GM18868 (cell line): ENCODE results near the gene PDXK.
A peak's percentile ranks its signal among the peaks of the same experiment; 100 is the strongest.
"Not testable (repeated sequence)": the region's sequence is repeated elsewhere in the genome, so short reads cannot be mapped to it uniquely, and the experiment has no call there.

ENCODE experiments used
- ATAC-seq: cut with Tn5 transposase; IDR thresholded peaks from one replicate; pipeline ENCODE4 v1.9.1; 2021; ENCODE audit warnings: mild to moderate bottlenecking, moderate library complexity; ENCODE audit not compliant: unreplicated experiment

The PDXK gene

GRCh38 chr21:43718872-43719747, at the start of gene PDXK:
TSS of gene PDXK (plus strand) at chr21:43719129. CDS start at chr21:43719295, 166 bp downstream.
- ATAC-seq: peak; percentile 66

DNA sequence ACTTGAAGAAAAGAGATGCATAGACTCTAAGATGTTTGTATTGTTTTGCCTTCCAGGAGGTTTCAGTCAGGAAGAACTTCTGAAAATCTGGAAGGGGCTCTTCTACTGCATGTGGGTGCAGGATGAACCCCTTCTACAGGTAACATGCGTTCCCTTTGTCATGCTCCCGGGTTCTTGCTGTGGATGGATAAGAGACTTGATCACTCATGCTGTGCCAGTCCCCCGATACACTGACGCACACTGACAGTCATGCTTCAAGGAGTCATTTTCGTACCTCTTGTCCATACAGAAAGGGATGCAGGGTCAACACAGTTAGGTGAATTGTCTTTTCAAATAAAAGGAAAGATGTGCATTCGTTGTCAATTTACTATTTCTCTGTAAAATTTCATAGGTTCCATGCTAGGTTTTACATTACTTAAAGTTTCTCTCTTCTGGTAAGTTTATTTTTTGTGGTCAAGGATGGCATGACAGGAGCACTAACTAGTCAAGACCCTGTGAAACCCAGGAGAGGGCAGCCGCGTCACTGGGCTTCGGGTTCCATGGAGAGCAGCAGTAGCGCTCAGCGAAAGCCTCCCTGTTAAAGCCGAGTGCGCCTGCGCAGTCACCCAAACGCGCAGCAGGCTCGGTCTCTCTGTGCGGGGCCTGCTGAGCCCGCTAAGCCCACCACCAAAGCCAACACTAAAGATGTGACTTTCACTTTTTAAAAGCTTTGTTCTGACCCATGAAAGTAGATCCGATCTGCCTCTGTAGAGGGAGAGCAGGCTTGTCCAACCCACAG, 48.9 kb upstream of the PDXK start:
- ATAC-seq: no peak

DNA sequence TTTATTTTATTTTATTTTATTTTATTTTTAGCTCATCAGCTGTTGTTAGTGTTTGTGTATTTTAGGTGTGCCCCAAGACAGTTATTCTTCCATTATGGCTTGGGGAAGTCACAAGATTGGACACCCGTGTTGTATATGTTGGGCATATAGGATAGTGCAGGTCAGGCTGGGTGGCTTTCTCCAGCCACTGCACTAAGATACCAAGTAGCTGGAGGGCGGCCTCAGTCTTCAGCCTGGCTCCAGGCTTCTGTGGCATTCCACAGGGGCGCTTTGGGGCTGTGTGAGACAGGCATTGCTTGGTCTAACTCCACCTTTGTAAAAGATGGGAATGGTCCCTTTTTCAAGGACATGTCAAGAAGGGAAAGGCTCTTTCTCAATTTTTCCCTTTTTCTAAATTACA, 43.1 kb upstream of the PDXK start:
- no peak for ATAC-seq

DNA sequence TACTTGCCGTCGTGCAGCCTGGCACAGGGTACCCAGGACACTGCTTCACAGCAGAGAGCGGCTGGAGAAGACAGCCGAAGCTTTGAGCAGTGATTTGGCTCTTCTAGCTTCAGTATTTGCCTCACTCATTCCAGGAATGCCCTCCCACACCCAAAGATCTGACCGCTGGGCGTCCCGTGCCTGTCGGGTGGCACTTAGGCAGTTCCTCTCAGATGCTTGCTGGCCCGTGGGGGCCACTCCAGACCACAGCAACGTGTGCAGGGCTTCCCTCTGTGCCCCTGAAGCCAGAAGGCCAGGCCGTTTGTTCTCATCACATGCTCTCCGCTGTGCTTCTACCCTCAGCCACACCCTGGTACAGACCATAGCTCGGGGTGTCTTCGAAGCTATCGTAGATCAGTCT, 42.5 kb upstream of the PDXK start:
- no peak for ATAC-seq

DNA sequence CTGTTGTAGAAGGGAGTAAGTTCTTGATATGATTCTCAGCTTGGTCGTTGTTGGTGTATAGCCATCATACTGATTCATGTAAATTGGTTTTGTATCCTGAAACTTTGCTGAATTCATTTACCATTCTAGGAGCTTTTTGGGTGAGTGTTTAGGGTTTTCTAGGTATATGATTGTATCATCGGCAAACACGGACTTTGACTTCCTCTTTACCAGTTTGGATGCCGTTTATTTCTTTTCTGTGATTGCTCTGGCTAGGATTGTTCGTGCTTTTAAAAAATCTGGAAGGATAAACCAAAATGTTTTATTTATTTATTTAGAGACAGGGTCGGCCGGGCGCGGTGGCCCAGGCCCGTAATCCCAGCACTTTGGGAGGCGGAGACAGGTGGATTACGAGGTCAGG, 39.0 kb upstream of the PDXK start:
- ATAC-seq: no peak

- ATAC-seq: not testable (repeated sequence)
Measured at GRCh38 chr21:43680421-43680820, 38.5 kb upstream of the PDXK start.

- no peak for ATAC-seq
Measured at GRCh38 chr21:43681650-43682049, 37.3 kb upstream of the PDXK start.

DNA sequence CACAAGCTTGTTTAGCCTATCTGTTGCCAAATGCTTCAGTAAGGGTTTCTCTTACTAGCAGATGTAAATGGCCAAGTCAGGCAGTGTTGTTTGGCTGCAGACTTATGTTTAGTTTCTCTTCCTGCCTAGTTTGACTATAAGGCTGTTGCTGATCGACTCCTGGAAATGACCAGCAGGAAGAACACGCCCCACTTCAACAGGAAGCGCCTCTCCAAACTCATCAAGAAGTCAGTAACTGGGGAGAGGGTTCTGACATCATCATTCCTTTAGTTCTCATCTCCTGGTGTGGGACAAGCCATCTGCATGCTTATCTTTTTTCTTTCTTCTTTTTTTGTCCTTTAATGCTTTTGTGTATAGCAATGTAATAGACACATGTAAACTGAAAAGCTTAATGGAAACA, 34.5 kb upstream of the PDXK start:
- ATAC-seq: no peak

- ATAC-seq: no peak
Measured at GRCh38 chr21:43686811-43687565, 31.9 kb upstream of the PDXK start.

- no peak for ATAC-seq
Measured at GRCh38 chr21:43687566-43688399, 31.1 kb upstream of the PDXK start.

DNA sequence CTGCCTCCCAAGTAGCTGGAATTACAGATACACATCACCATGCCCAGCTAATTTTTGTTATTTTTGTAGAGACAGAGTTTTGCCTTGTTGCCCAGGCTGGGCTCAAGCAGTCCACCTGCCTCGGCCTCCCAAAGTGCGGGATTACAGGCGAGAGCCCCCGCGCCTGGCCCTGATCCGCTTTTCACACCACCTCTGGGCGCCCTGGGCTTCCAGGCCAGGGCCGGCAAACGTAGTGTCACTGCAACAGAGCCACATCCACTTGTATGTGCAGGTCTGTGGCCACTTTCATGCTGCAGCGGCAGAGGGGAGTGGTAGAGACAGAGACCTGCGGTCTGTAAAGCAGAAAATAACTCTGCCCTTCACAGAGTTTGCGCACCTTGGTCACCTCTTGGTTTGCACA, 30.0 kb upstream of the PDXK start:
- no peak for ATAC-seq

DNA sequence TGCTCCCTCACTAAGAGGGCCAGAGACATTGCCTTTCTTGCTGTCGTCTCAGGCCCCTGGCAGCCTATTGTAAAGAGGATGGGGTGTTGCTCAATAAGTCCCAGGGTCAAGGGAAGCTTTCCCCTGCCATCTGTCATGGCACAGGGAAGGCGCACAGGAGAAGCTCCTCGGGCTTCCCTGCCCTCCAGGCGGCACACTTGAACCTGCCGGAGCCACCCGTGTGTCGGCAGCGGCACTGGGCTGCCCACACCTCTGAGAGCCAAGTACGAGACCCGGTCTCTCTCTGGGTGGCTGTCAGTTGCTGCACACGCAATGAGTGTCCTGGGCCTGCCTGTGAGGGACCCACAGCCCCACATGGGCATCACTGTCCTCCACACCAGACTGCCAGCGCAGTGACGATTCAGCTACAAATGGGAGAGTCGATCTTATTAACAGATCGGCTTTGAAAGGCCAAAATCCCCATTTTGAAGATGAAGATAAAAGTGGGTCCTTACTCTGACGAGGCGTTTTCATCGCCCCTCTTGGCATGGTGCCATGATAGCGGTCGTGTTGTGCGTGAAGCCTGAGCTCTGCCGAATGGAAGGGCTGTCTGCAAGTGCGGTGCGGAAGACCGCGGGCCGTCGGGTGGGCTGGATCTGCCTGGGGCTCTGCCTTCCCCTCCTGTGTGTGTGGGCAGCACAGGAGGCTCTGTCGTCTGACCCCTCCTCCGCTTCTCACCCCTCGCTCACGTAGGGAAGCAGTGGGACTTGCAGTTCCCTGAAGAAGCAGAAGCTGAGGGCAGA, 29.2 kb upstream of the PDXK start:
- no peak for ATAC-seq

GRCh38 chr21:43690346-43690745, 28.6 kb upstream of the PDXK start:
- no peak for ATAC-seq

- no peak for ATAC-seq
Measured at GRCh38 chr21:43691086-43691795, 27.7 kb upstream of the PDXK start.

DNA sequence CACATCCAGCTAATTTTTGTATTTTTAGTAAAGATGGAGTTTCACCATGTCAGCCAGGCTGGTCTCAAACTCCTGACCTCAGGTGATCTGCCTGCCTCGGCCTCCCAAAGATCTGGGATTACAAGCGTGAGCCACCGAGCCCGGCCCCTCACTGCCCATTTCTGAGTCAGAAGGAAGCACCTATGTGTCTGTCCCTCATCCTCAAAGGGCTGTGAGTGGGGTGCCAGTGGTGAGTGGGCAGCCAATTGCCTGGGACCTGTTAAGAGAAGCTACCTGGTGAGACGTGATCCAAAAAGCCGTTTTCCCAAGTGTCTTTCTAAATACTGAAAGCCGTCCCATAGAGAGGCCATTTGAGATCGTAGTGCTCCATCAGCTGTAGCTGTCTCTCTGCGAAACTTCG, 27.1 kb upstream of the PDXK start:
- no peak for ATAC-seq

DNA sequence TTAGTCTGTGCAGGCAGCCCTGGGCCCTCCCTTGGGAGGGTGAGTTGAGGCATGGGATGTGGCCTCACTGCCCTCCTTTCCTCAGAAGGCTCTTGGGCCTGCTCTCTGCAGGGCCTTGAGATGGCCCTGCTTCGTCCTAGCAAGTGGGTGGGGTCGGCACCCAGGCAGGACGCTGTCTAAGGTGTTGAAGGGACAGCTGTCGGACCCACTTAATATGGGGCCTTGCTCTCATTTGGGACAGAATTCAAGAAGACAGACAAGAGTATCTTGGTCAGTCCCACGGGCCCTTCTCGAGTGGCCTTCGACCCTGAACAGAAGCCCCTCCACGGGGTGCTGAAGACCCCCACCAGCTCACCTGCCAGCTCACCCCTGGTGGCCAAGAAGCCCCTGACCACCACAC, 26.0 kb upstream of the PDXK start:
- no peak for ATAC-seq

DNA sequence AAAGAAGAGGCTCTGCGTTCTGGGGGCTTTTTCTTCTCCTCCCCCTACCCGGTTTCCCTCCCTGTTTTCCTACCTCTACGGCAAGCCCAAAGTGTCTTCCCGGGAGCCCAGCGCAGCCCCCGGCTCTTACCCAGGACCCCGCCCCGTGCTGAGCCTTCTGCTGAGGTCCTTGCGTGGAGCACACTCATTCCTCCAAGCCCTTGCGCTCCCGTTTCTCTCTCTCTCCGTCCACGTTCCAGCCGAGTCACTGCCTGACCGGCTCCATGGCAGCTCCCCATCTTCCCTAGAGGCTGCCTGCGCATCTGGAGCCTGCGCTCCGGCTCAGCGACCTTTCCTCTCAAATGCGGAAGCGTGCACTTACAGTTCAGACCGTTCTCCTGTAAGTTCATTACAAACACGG, 24.9 kb upstream of the PDXK start:
- ATAC-seq: no peak

DNA sequence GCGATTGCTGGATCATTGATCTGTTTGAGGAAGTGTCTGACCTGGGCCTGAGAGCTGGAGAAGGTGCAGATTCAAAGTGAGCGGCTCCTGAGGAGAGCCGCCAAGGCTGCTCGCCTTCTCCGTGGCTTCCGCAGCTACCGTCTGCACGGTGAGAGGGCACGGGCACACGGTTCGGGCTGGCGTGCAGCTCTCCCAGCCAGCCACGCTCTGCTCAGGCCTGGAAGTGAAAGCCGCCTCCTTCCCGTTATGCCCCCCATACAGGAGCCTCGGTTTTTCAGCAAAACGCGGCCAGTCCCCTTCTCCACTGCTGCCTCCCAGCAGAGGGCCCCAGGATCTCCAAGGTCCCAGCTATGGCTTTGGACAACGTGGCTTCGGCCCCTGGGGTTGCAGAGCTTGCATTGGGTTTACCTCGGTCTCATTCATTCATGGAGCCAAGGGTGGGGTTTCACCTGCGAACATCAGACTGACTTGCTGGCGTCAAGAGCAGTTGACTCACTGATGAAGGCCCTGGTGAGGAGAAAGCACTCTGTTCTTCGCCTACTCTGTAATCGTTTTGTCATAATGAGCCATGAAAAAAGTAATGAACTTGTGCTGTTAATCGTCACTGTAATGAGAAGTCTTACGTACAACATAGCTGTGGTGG, 24.4 kb upstream of the PDXK start:
- no peak for ATAC-seq

DNA sequence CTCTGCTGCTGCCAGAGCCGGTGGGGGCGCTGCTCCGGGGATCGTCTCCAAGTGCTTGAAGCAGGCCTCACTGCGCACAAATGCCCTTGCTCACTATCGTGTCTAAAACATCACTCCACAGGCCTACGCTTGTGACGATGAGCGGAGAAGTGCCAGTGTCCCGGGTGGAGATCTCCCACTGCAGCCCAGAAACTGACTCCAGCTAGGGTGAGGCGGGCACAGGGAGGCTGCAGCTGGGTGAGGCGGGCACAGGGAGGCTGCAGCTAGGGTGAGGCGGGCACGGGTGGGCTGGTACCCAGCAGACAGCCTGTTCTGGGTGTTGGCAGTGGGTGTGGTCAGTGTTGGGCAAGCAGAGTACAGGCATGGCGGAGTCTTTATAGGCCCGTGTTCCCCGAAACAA, 22.7 kb upstream of the PDXK start:
- ATAC-seq: no peak
